HG03469 (cell line): ENCODE data around the gene KLHL24.
"Not testable (repeated sequence)": the region's sequence is repeated elsewhere in the genome, so short reads cannot be mapped to it uniquely, and the experiment has no call there.

ENCODE experiments used
- ATAC-seq: cut with Tn5 transposase; IDR thresholded peaks from one replicate; pipeline ENCODE4 v1.9.1; 2021; ENCODE audit warnings: mild to moderate bottlenecking, moderate library complexity, moderate number of reproducible peaks; ENCODE audit not compliant: unreplicated experiment

Gene KLHL24

GRCh38 chr3:183695569-183696364, 60.3 kb downstream of the KLHL24 start:
- ATAC-seq: no peak

DNA sequence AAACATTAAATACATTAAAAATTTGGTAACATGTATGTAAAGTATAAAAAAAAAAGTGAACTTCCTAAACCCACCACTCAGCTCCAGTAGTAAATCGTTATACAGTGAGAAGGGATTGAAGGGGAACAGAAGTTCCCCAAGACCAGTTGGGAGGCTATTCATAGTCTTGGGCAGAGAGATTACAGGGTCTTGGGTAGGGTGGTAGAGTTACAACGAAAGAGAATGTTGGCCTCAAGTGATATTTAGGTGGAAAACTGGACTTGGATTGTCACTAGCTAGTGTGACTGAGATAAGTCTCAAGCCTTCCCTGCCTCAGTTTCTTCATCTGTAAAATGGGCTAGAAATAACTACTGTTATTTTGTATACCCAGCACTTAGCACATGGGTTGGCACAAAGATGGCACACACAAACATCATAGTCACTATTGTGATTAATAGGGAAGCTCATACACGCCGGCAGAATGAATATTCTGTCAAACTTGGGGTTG, 61.7 kb downstream of the KLHL24 start:
- ATAC-seq: peak; percentile 2

DNA sequence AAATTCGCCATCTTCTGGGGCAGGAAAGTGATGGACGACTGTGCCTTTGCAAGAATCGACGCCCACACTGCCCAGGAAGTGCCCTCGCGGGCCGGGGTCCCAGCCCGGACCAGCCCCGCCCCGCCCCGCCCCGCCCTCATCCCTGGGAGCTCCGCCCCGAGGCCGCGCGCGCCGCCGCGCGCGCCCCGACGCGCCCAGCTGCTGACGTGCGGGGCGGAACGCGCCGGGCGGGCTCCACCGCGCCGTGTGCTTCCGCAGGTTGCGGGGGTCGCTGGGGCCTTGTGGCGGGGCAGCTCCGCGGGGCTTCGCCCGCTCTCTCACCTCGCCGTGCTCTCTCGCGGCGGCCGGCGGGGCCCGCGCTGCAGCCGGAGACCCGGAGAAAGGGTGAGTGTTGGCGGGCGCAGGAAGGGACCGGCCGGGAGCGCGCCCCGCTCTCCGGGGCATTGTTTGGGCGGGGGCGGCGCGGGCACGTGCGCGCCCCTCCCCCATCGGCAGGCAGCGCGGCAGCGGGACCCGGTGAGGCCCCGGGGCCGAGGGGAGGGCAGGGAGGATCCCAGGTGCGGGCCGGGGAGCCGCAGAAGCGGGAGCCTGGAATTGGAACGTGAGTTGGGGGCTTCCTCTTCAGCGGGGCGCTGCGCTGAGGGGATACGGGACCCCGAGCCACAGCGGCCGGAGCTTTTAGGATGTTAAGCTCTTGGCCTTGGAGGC, 62.3 kb downstream of the KLHL24 start, which contains the start of gene YEATS2:
YEATS2 (plus strand) TSS at position 188 of the 708 bp plus-strand sequence. CDS start 17,366 bp downstream, outside the sequence.
- peak; percentile 57 for ATAC-seq

- ATAC-seq: no peak
Measured at GRCh38 chr3:183698318-183698751, 62.9 kb downstream of the KLHL24 start.

- ATAC-seq: no peak
Measured at GRCh38 chr3:183698756-183699155, 63.3 kb downstream of the KLHL24 start.

GRCh38 chr3:183699238-183699947, 64.0 kb downstream of the KLHL24 start:
- ATAC-seq: no peak

DNA sequence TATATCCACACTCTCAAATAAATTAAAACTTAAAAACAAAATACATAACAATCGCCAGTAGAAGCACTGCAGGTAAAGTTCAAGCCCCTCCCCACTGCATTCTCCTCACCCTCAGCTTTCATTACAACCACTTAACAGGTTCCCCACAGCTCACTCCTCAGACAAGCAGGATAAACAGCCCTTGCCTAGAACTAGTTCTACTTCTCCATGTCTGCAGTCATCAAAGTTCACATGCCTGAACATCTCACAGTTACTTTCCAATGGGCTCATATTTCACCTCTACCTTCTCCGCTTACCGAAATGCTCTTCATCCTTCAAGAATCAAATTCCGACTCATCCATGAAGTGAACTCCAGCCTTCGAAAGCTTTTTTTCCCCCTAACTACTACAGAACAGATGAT, 66.3 kb downstream of the KLHL24 start:
- no peak for ATAC-seq

- not testable (repeated sequence) for ATAC-seq
Measured at GRCh38 chr3:183703892-183704291, 68.5 kb downstream of the KLHL24 start.

- no peak for ATAC-seq
Measured at GRCh38 chr3:183710231-183710630, 74.8 kb downstream of the KLHL24 start.

DNA sequence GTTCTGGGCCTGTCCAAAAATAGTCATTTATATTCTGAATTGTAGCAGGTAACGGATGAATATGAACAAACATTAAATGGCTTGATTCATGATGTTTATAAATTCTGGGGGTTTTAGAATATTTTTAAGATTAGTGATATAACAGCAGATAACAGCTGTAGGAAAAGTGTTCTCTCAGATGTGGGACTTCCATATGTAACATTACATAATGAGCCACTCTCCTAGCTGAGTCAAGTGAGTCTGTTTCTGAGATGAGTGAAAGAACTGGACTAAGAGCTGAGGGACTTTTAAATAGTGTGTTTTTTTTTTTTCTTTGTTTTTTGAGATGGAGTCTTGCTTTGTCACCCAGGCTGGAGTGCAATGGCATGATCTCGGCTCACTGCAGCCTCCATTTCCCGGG, 76.1 kb downstream of the KLHL24 start:
- ATAC-seq: no peak

DNA sequence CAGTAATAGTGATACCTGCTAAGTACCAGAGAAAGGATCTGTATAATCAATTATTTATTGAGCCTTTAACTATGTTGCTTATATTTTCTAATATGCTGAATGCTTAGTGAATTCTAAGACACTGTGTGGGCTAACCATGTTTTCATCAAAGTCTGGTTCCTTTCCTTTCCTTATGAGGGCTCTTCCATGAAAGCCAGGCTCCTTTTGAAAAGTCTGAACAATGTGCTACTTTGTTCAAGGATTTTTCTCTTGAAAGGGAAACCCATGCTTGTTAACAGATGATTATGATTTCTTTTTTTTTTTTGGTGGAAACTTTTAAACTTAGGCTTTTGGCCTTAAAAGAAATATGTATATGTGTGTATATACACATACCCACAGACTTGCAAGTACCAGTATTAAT, 79.2 kb downstream of the KLHL24 start:
- no peak for ATAC-seq

- ATAC-seq: no peak
Measured at GRCh38 chr3:183718012-183718411, 82.6 kb downstream of the KLHL24 start.

GRCh38 chr3:183725387-183725786, 90.0 kb downstream of the KLHL24 start:
- no peak for ATAC-seq

GRCh38 chr3:183728204-183728603, 92.8 kb downstream of the KLHL24 start:
- no peak for ATAC-seq

DNA sequence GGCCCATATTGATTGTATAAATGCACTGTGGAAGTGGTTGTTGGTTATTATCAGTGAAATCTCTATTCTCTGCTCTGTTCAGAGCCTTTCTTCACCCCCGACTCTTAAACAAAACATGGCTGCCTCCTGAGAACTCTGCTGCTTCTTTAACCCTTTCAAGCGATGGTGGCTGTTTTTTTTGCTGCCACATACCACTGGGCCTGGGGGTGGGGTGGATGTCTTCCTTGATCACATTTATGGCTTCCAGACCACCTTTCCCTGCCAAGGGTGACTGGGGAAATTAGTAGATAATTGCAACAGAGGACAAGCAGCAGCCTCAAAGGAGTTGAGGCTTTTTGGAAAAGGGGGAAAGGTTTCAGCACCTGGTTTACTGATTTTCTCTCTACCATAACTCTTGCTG, 94.9 kb downstream of the KLHL24 start:
- no peak for ATAC-seq

- no peak for ATAC-seq
Measured at GRCh38 chr3:183731611-183732010, 96.2 kb downstream of the KLHL24 start.

- ATAC-seq: no peak
Measured at GRCh38 chr3:183733553-183733952, 98.1 kb downstream of the KLHL24 start.
